MCF 10A (cell line): Measurements from ENCODE around the gene HOXB6. TPM values are rescaled to one million over a fixed set of nuclear protein-coding genes. Genes with fewer than 3 reads are reported as not detected.

ENCODE experiments used
- BruUV-seq: library from RNA; stranded (reverse); fragments of 400-500 nt; replicated peaks from 2 replicates; lab custom pipeline; 2021; lab: Mats Ljungman, UMichigan
- CTCF ChIA-PET: fragments of 300-600 bp; sonication (Branson Sonifier 250); formaldehyde crosslinking; extraction: SDS; loops from one replicate; lab custom pipeline; 2021; ENCODE audit warnings: antibody characterized with exemption, inconsistent platforms; lab: Yijun Ruan, JAX
- POLR2A ChIA-PET: fragments of 300-600, 350-650 bp; sonication (Branson Sonifier 250); formaldehyde crosslinking; extraction: SDS; loops from one replicate; lab custom pipeline; 2020; ENCODE audit warnings: antibody characterized with exemption, inconsistent platforms; lab: Yijun Ruan, JAX
- DNase-seq: peaks from one replicate; pipeline ENCODE4 v3.0.0-alpha.2; 2018; ENCODE audit not compliant: unreplicated experiment
- H3K27ac Mint-ChIP-seq: one replicate; pipeline ENCODE4 v1.8.0; 2022; ENCODE audit warnings: mild to moderate bottlenecking, low read depth, mixed read lengths; ENCODE audit not compliant: unreplicated experiment
- H3K27me3 Mint-ChIP-seq: one replicate; pipeline ENCODE4 v1.8.0; 2022; ENCODE audit warnings: mixed read lengths; ENCODE audit not compliant: insufficient read depth, unreplicated experiment
- H3K36me3 Mint-ChIP-seq: one replicate; pipeline ENCODE4 v1.8.0; 2022; ENCODE audit warnings: mild to moderate bottlenecking, moderate library complexity, mixed read lengths; ENCODE audit not compliant: insufficient read depth, unreplicated experiment
- H3K4me1 Mint-ChIP-seq: one replicate; pipeline ENCODE4 v1.8.0; 2022; ENCODE audit warnings: mixed read lengths; ENCODE audit not compliant: insufficient read depth, unreplicated experiment
- H3K4me3 Mint-ChIP-seq: one replicate; pipeline ENCODE4 v1.8.0; 2022; ENCODE audit warnings: mild to moderate bottlenecking, moderate library complexity, mixed read lengths; ENCODE audit not compliant: unreplicated experiment
- H3K9me3 Mint-ChIP-seq: one replicate; pipeline ENCODE4 v1.8.0; 2022; ENCODE audit warnings: mixed read lengths; ENCODE audit not compliant: unreplicated experiment
- intact Hi-C: fragments of 100-400 bp; cut with micrococcal nuclease; formaldehyde crosslinking; loops from 2 replicates; pipeline ENCODE4 v1.14.1; 2022
- total RNA-seq: library from RNA; stranded (reverse); gene quantifications from 2 replicates; pipeline ENCODE4 v1.2.3, GENCODE V29; 2022
- TF ChIP-seq, protein P1 (sequence below): fragments of 200-600 bp; IDR thresholded peaks from one replicate; pipeline ENCODE4 v1.8.0; 2022; ENCODE audit warnings: antibody characterized with exemption, mild to moderate bottlenecking; ENCODE audit not compliant: unreplicated experiment

The HOXB6 gene
- total RNA-seq, 1 experiment from 2014 or later, result not detected

DNA sequence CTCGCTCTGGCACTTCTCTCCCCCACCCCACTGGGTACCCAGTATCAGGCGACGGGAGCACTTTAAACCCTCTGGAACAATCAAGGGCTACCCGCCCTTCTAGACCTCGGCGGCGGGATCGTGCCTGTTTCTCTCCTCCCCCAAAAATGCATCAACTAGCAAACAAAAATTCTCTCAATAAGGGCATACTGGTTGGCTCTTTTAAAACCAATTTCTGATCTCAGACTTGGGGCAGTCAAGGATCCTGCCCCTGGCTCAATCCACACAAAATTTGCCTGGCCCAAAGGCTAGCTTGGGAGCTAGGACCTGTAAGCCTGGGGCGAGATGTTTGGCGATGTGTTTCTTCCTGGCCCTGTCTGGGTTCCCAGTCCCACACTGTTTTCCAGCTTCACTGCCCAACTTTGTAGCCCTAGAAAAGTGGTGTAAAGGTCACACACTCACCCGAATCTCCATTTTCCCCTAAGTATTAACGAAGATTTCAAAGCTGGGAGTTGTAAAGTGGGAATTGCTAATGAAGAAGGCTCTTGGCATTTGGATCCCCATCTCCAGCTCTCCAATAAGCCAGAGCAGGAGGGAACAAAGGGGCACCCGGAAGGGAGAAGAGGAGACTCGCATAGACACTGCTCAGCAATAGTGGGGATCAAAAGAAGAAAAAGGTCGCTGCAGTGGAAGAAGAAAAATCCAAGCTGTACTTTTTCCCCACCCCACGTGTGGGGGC is 45.5 kb downstream of the HOXB6 start:
- POLR2A ChIA-PET, result interaction anchor here (1.4 kb wide), 1 partner anchor 37 kb away, joined by 4 read pairs; no protein-coding TSS in a partner anchor
- Mint-ChIP-seq H3K27me3 (peaks cover 13% of the 10 kb centered on the region), H3K36me3 (no peaks in the 10 kb centered on the region), H3K9me3 (no peaks in the 10 kb centered on the region), H3K4me3 (no peak overlapping the region), H3K27ac (no peak overlapping the region), H3K4me1 (peaks cover 17% of the 10 kb centered on the region)
- TF ChIP-seq, protein P1, sequence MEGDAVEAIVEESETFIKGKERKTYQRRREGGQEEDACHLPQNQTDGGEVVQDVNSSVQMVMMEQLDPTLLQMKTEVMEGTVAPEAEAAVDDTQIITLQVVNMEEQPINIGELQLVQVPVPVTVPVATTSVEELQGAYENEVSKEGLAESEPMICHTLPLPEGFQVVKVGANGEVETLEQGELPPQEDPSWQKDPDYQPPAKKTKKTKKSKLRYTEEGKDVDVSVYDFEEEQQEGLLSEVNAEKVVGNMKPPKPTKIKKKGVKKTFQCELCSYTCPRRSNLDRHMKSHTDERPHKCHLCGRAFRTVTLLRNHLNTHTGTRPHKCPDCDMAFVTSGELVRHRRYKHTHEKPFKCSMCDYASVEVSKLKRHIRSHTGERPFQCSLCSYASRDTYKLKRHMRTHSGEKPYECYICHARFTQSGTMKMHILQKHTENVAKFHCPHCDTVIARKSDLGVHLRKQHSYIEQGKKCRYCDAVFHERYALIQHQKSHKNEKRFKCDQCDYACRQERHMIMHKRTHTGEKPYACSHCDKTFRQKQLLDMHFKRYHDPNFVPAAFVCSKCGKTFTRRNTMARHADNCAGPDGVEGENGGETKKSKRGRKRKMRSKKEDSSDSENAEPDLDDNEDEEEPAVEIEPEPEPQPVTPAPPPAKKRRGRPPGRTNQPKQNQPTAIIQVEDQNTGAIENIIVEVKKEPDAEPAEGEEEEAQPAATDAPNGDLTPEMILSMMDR, result no peak
- intact Hi-C loops, result no loop called here
- no peak for DNase-seq
- CTCF ChIA-PET, result interaction anchor here (0.6 to 1.1 kb wide), 2 partner anchors 13 to 149 kb away, joined by 3 read pairs; no protein-coding TSS in a partner anchor
- no TSS peak for BruUV-seq

DNA sequence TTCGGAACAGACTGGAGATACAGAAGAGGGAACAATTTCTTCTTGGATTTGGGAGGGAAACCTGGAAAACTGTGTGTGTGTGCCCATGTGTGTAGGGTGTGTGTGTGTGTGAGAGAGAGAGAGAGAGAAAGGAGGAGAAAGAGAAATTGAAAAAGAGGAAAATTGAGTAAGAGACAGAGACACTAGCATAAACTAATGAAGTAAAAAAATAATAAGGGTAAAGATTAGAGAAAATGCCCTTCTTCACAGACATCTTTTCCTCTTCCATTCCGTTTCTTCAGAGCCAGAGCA is 46.0 kb downstream of the HOXB6 start:
- Mint-ChIP-seq H3K9me3 (no peaks in the 10 kb centered on the region), H3K4me3 (no peak overlapping the region), H3K27ac (no peak overlapping the region), H3K27me3 (peaks cover 13% of the 10 kb centered on the region), H3K36me3 (no peaks in the 10 kb centered on the region), H3K4me1 (peaks cover 17% of the 10 kb centered on the region)
- ChIA-PET CTCF (no interaction called here), POLR2A (interaction anchor here (1.4 kb wide), 1 partner anchor 37 kb away, joined by 4 read pairs; no protein-coding TSS in a partner anchor)
- intact Hi-C loops, result no loop called here
- TF ChIP-seq, protein P1, result no peak
- BruUV-seq, result no TSS peak
- DNase-seq, result no peak

DNA sequence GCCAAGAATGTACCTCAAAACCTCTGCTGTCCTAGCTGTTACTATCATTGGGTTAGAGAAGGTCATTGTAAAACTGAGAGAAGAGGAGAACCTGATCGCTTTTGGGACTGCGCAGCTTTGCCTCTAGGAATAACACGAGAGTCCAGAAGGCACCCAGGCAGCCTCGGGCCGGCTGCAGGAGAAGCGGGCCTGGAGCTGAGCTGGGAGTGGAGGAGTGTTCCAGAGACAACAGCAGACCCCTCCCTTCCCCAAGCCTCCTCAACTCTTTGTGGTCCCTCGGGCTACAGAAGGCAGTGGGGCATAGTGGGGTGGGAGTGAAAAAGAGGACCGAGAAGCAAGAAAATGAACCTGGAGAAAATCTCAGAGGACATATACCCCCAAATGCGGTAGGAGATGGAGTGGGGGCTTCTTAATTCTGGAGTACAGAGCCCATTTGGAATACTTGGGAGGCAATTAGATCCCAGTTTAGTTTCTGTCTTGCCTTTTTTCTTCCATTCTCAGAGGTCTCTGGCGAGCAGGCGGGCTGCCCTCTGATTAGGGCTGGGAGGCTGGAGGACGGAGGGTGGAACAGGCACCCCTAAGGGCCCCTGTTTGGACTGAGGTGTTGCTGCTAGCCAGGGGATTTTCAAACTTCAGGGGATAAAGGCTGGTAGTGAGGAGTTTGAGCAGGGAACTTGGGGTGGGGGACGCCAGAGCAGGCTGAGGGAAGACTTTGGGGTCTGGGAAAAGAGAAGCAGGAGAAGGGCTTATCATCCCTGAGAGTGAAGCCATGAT is 46.5 kb downstream of the HOXB6 start:
- Mint-ChIP-seq H3K36me3 (no peaks in the 10 kb centered on the region), H3K4me3 (no peak overlapping the region), H3K9me3 (no peaks in the 10 kb centered on the region), H3K27me3 (peaks cover 13% of the 10 kb centered on the region), H3K4me1 (peaks cover 17% of the 10 kb centered on the region), H3K27ac (no peak overlapping the region)
- DNase-seq, result no peak
- intact Hi-C loops, result no loop called here
- TF ChIP-seq, protein P1, result no peak
- ChIA-PET CTCF (no interaction called here), POLR2A (interaction anchor here (0.7 kb wide), 1 partner anchor 11 kb away, joined by 3 read pairs; no protein-coding TSS in a partner anchor)
- BruUV-seq, result no TSS peak
